Left lung (tissue), 14 donors: ENCODE results near the gene RCCD1. TPM values are rescaled to one million over a fixed set of nuclear protein-coding genes. Genes with fewer than 3 reads are reported as not detected.

Source experiments
- ATAC-seq: fragments of 200-7000 bp; cut with Tn5 transposase; one replicate; pipeline ENCODE4 v1.9.1; 2020; ENCODE audit warnings: moderate library complexity
- DNase-seq, 4 donors: peaks; one replicate each; pipeline ENCODE4 v3.0.0-alpha.2; 2013 to 2020
- H3K27ac ChIP-seq, 2 donors: fragments of 200-600 bp; sonication (generic) in 1 of 2; one replicate each; pipeline versions ENCODE4 v1.5.0 to v1.8.0; 2020 to 2021
- H3K27me3 ChIP-seq, 2 donors: fragments of 200-600 bp; sonication (generic) in 1 of 2; one replicate each; pipeline versions ENCODE4 v1.5.0 to v1.8.0; 2020 to 2021
- H3K36me3 ChIP-seq, 2 donors: fragments of 200-600 bp; sonication (generic) in 1 of 2; one replicate each; pipeline versions ENCODE4 v1.5.0 to v1.8.0; 2020 to 2021
- H3K4me1 ChIP-seq, 2 donors: fragments of 200-600 bp; one replicate each; pipeline ENCODE4 v1.8.0; 2021
- H3K4me3 ChIP-seq, 2 donors: fragments of 200-600 bp; sonication (generic) in 1 of 2; one replicate each; pipeline versions ENCODE4 v1.5.0 to v1.8.0; 2020 to 2021; ENCODE audit warnings: mild to moderate bottlenecking in 1 of 2
- H3K9me3 ChIP-seq, 2 donors: fragments of 200-600 bp; sonication (generic) in 1 of 2; one replicate each; pipeline versions ENCODE4 v1.5.0 to v1.8.0; 2020 to 2021
- CTCF ChIP-seq, 2 donors: fragments of 200-600 bp; sonication (generic) in 1 of 2; IDR thresholded peaks; one replicate each; pipeline versions ENCODE4 v1.5.0 to v1.8.0; 2021; ENCODE audit warnings: antibody characterized with exemption in 2 of 2
- intact Hi-C, 2 donors: fragments of 100-400 bp; cut with DNase I; formaldehyde crosslinking; loops; one replicate each; pipeline versions ENCODE4 v1.11.2 to v1.14.2; 2022
- long read RNA-seq, 12 donors: library from polyadenylated mRNA in 2 of 12; unstranded in 2 of 12; transcript quantifications; one replicate each; pipeline ENCODE4 v2.0.0 and lab custom pipeline, GENCODE V29; 2019 to 2026
- polyA plus RNA-seq, 6 donors: library from polyadenylated mRNA; unstranded; fragments of 120-200 nt; gene quantifications; one replicate each; pipeline ENCODE4 v1.2.1, GENCODE V29; 2013; ENCODE audit not compliant: insufficient read length in 6 of 6
- total RNA-seq, 2 donors: library from RNA; stranded (reverse); fragmentation: NEBNext Ultra II Directional; extraction: Animal tissue kit (Norgen Biotek cat#: 25700); gene quantifications; one replicate each; pipeline ENCODE4 v1.2.1, GENCODE V29; 2021
- donor health status: DM: no; HTN: yes; CAD: no.
- donor health status: DM: no; HTN: no; CAD: no.

The RCCD1 gene
- 10 to 100 TPM in 1 of 2 donors, 1 to 10 TPM in 1; 9.8 to 12.5 TPM for total RNA-seq
- polyA plus RNA-seq = 10 to 100 TPM; 16.1 to 21.2 (median 20.0) TPM
- long read RNA-seq, donor 1 = 0 reads
- long read RNA-seq, donor 2 = 0 reads
- long read RNA-seq, donor 3, partial matches to known transcripts = 21 of 29 reads
- long read RNA-seq, donor 3, other reads (novel, unspliced or antisense) = 5 of 29 reads
- long read RNA-seq, donor 4, partial matches to known transcripts = 4 of 10 reads
- long read RNA-seq, donor 4, other reads (novel, unspliced or antisense) = 4 of 10 reads
- long read RNA-seq, donor 5, partial matches to known transcripts = 0 of 2 reads
- long read RNA-seq, donor 5, other reads (novel, unspliced or antisense) = 0 of 2 reads
- long read RNA-seq, donor 6, partial matches to known transcripts = 0 of 2 reads
- long read RNA-seq, donor 6, other reads (novel, unspliced or antisense) = 0 of 2 reads
- long read RNA-seq, donor 7, partial matches to known transcripts = 8 of 9 reads
- long read RNA-seq, donor 7, other reads (novel, unspliced or antisense) = 0 of 9 reads
- long read RNA-seq, donor 8 = 0 reads
- long read RNA-seq, donor 9 = 0 reads
- long read RNA-seq, donor 10, transcript RCCD1-201 (8 exons, 2,689 nt) = major isoform, 5 of 12 reads
- long read RNA-seq, donor 10, partial matches to known transcripts = 2 of 12 reads
- long read RNA-seq, donor 10, other reads (novel, unspliced or antisense) = 5 of 12 reads
- long read RNA-seq, donor 11 = 0 reads
- long read RNA-seq, donor 12, partial matches to known transcripts = 0 of 1 reads
- long read RNA-seq, donor 12, other reads (novel, unspliced or antisense) = 0 of 1 reads

GRCh38 chr15:90954712-90955623 lies at the start of gene RCCD1:
RCCD1 (plus strand) TSS chr15:90954884; CDS start chr15:90956735, 1,851 bp downstream.
- intact Hi-C loops = loop anchor here in 1 of 2 donors (5.0 to 10.0 kb wide), 2 partner anchors 80 to 317 kb away; no protein-coding TSS in a partner anchor
- H3K27ac ChIP-seq = peak within 1 kb of the TSS; percentile 83 to 84

DNA sequence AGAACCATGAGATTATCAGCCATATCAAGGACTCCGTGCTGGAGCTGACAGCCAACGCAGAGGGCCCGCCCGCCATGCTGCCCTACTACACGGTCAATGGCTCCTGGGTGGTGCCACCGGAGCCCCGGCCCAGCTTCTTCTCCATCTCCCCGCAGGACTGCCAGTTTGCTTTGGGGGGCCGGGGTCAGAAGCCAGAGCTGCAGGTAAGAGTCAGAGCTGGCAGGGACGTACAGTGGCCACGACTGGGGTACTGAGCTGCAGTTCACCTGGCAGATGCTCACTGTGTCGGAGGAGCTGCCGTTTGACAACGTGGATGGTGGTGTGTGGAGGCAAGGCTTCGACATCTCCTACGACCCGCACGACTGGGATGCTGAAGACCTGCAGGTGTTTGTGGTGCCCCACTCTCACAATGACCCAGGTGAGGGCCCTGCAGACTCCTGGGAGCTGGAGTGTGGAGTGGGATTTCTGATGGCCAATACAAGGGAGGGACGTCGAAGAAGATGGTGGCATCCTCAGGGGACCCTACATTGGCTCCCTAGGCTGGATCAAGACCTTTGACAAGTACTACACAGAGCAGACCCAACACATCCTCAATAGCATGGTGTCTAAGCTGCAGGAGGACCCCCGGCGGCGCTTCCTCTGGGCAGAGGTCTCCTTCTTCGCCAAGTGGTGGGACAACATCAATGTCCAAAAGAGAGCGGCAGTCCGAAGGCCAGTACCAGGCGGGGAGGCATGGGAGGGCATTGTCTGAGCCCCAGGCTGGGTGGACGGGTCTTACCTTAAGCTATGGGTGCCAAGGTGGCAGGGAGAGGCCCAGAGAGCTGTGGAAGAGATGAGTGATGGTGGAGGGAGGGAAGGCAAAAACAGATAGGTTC lies 49.1 kb upstream of the RCCD1 start:
- Histone ChIP-seq H3K4me1 (peaks cover 8 to 20% of the 10 kb centered on the region in 2 donors), H3K27me3 (no peaks in the 10 kb centered on the region), H3K27ac (no peak overlapping the region), H3K4me3 (no peak overlapping the region), H3K36me3 (peaks cover 0 to 59% of the 10 kb centered on the region in 2 donors), H3K9me3 (no peaks in the 10 kb centered on the region)
- ATAC-seq = no peak
- intact Hi-C loops = no loop called here
- no peak for TF ChIP-seq CTCF (IDR thresholded peaks at IDR 0.05)
- DNase-seq = no peak

More at GRCh38 chr15:90954712-90955623, at the start of gene RCCD1:
- TF ChIP-seq CTCF (IDR thresholded peaks at IDR 0.05) = peak in 1 of 2 donors; percentile 11
- Histone ChIP-seq H3K4me3 (peak within 1 kb of the TSS; percentile 67 to 95), H3K4me1 (peaks cover 7 to 35% of the 10 kb centered on the region in 2 donors), H3K27me3 (no peaks in the 10 kb centered on the region), H3K9me3 (no peaks in the 10 kb centered on the region), H3K36me3 (peaks cover 0 to 44% of the 10 kb centered on the region in 2 donors)
- ATAC-seq (peak; percentile 95), DNase-seq (peak; percentile 89 to 98 (median 96))

DNA sequence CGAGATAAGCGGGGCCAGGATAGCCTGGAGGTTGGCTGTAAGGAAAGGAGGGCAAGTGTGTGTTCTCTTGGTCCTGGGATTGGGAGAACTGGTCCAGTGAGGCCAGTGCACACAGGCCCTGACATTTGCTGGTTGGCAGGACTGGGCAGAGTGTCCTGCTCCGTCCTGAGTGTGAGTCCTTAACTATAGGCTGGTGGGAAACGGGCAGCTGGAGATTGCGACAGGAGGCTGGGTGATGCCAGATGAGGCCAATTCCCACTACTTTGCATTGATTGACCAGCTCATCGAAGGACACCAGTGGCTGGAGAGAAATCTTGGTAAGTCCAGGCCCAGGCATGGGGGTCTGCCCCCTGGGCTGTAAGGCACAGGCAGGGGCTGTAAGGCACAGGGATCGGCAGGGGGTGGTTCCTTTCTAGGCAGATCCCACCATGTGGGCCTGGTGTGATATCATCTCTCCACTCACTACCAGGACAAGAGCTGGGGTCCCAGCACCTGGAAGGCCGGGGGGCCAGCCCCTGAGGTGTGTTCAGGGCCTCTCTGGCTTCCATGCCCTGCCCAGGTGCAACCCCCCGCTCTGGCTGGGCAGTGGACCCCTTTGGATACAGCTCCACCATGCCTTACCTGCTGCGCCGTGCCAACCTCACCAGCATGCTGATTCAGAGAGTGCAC lies 48.4 kb upstream of the RCCD1 start:
- no peaks in the 10 kb centered on the region for H3K27me3 ChIP-seq
- TF ChIP-seq CTCF (IDR thresholded peaks at IDR 0.05) = no peak
- H3K4me3 ChIP-seq = no peak overlapping the region
- DNase-seq (no peak), ATAC-seq (no peak)
- H3K9me3 ChIP-seq = no peaks in the 10 kb centered on the region
- H3K36me3 ChIP-seq = peaks cover 0 to 67% of the 10 kb centered on the region in 2 donors
- peaks cover 8 to 20% of the 10 kb centered on the region in 2 donors for H3K4me1 ChIP-seq
- intact Hi-C loops = no loop called here
- no peak overlapping the region for H3K27ac ChIP-seq

DNA sequence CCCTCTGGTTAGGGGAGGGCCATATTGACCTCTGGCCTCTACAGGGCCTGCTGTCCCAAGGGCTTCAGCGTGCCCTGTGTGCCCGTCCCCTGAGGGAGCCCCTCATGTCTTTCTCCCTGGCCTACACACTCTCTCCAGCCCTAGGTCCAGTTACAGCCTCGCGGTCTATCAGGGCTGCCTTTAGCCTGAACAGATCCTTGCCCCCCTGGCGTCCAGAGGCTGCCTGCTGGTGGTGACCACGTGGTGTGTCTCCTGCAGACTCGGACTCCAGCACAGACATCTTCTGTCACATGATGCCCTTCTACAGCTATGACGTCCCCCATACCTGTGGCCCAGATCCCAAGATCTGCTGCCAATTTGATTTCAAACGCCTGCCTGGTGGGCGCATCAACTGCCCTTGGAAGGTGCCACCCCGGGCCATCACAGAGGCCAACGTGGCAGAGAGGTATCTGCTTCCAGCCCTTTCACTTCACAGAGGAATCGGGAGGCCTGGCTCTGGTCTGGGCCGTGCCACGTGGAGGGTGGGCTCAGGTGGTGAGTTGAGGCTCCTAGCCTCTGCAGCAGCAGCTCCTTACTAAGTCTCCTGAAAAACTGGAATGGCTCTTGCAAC lies 47.5 kb upstream of the RCCD1 start:
- no peak for TF ChIP-seq CTCF (IDR thresholded peaks at IDR 0.05)
- intact Hi-C loops = no loop called here
- H3K27ac ChIP-seq = no peak overlapping the region
- peaks cover 0 to 75% of the 10 kb centered on the region in 2 donors for H3K36me3 ChIP-seq
- no peaks in the 10 kb centered on the region for H3K27me3 ChIP-seq
- DNase-seq = no peak
- H3K4me3 ChIP-seq = no peak overlapping the region
- H3K9me3 ChIP-seq = no peaks in the 10 kb centered on the region
- ATAC-seq = no peak
- peaks cover 8 to 15% of the 10 kb centered on the region in 2 donors for H3K4me1 ChIP-seq
